Liver (tissue), 9 donors: ENCODE data around the gene SCN8A. TPM values are rescaled to one million over a fixed set of nuclear protein-coding genes. Genes with fewer than 3 reads are reported as not detected.

Experiments
- DNase-seq: peaks from one replicate; pipeline ENCODE4 v3.0.0-alpha.2; 2017; ENCODE audit warnings: low spot score
- H3K27ac ChIP-seq, 2 donors: one replicate each; pipeline ENCODE4 v1.7.0; 2013; ENCODE audit warnings: inconsistent platforms in 2 of 2, low read length in 2 of 2, control low read depth in 1 of 2, low read depth in 1 of 2, mild to moderate bottlenecking in 1 of 2
- H3K27me3 ChIP-seq, 4 donors: one replicate each; pipeline versions ENCODE4 v1.6.1 to v1.7.0; 2013; ENCODE audit warnings: low read length in 3 of 4, inconsistent platforms in 1 of 4, mild to moderate bottlenecking in 1 of 4, moderate library complexity in 1 of 4; ENCODE audit not compliant: control insufficient read depth in 4 of 4, insufficient read depth in 4 of 4
- H3K36me3 ChIP-seq, 4 donors: one replicate each; pipeline versions ENCODE4 v1.6.1 to v1.7.0; 2013; ENCODE audit warnings: low read length in 3 of 4, mild to moderate bottlenecking in 3 of 4, low read depth in 1 of 4, moderate library complexity in 1 of 4; ENCODE audit not compliant: control insufficient read depth in 4 of 4, insufficient read depth in 3 of 4
- H3K4me1 ChIP-seq, 4 donors: one replicate each; pipeline versions ENCODE4 v1.6.1 to v1.7.0; 2013; ENCODE audit warnings: low read length in 3 of 4, mild to moderate bottlenecking in 3 of 4, moderate library complexity in 1 of 4; ENCODE audit not compliant: control insufficient read depth in 4 of 4, insufficient read depth in 4 of 4
- H3K4me3 ChIP-seq, 3 donors: one replicate each; pipeline versions ENCODE4 v1.6.1 to v1.7.0; 2013; ENCODE audit warnings: low read length in 3 of 3, control low read depth in 1 of 3, low read depth in 1 of 3, mild to moderate bottlenecking in 1 of 3
- H3K9ac ChIP-seq, 2 donors: one replicate each; pipeline ENCODE4 v1.7.0; 2013; ENCODE audit warnings: low read length in 2 of 2, mild to moderate bottlenecking in 2 of 2, moderate library complexity in 2 of 2, control low read depth in 1 of 2, low read depth in 1 of 2
- H3K9me3 ChIP-seq, 4 donors: one replicate each; pipeline versions ENCODE4 v1.6.1 to v1.7.0; 2013; ENCODE audit warnings: low read length in 3 of 4; ENCODE audit not compliant: control insufficient read depth in 4 of 4
- EGR1 ChIP-seq, 2 donors: IDR thresholded peaks; 2 replicates each; pipeline ENCODE4 v1.6.1; 2016 to 2018; ENCODE audit warnings: antibody characterized with exemption in 2 of 2, low read depth in 2 of 2
- HNF4A ChIP-seq, 2 donors: conservative IDR thresholded peaks; 2 replicates each; pipeline ENCODE4 v1.6.1; 2016; ENCODE audit warnings: antibody characterized with exemption in 2 of 2, mild to moderate bottlenecking in 2 of 2
- JUND ChIP-seq, 2 donors: IDR thresholded peaks; 2 replicates each; pipeline ENCODE4 v1.6.1; 2016; ENCODE audit warnings: antibody characterized with exemption in 2 of 2
- NR2F2 ChIP-seq: IDR thresholded peaks from 2 replicates; pipeline ENCODE4 v1.6.1; 2016; ENCODE audit warnings: antibody characterized with exemption
- RAD21 ChIP-seq, 2 donors: IDR thresholded peaks; 2 replicates each; pipeline ENCODE4 v1.6.1; 2016; ENCODE audit warnings: antibody characterized with exemption in 2 of 2, mild to moderate bottlenecking in 2 of 2
- RXRA ChIP-seq, 2 donors: IDR thresholded peaks; 2 replicates each; pipeline ENCODE4 v1.6.1; 2017 to 2018; ENCODE audit warnings: antibody characterized with exemption in 2 of 2, mild to moderate bottlenecking in 1 of 2
- TAF1 ChIP-seq: conservative IDR thresholded peaks from 2 replicates; pipeline ENCODE4 v1.6.1; 2016; ENCODE audit warnings: antibody characterized with exemption, mild to moderate bottlenecking
- YY1 ChIP-seq: IDR thresholded peaks from 2 replicates; pipeline ENCODE4 v1.6.1; 2016; ENCODE audit warnings: antibody characterized with exemption, mild to moderate bottlenecking
- WGBS: extraction: QIAGEN DNeasy Blood & Tissue Kit; methylation state at CpG from one replicate; pipeline ENCODE4 v1.1.7; 2013; 5-methylcytosine and 5-hydroxymethylcytosine counted together
- polyA plus RNA-seq, 2 donors: library from polyadenylated mRNA; stranded (reverse) in 1 of 2; unstranded in 1 of 2; fragments of 200-250 nt in 1 of 2; fragments of >200 nt in 1 of 2; fragmentation: Nextera tagmentation in 1 of 2; extraction: Ambion mirVana in 1 of 2; gene quantifications; one replicate each; pipeline versions ENCODE4 v1.2.1 to v1.2.3, GENCODE V29; 2013 to 2015
- total RNA-seq, 2 donors: library from RNA; depleted of rRNA; stranded (reverse); fragments of >200 nt; gene quantifications; one replicate each; pipeline ENCODE4 v1.2.3, GENCODE V29; 2014
- TF ChIP-seq, protein P1 (sequence below): IDR thresholded peaks from 2 replicates; pipeline ENCODE4 v1.6.1; 2016; ENCODE audit warnings: antibody characterized with exemption, mild to moderate bottlenecking
- TF ChIP-seq, protein P2 (sequence below): fragments of 150-350 bp; IDR thresholded peaks from 2 replicates; pipeline ENCODE4 v1.5.1; 2017; ENCODE audit warnings: improper control_type of control experiment, low read depth, low read length; ENCODE audit not compliant: missing input control
- TF ChIP-seq, protein P3 (sequence below): IDR thresholded peaks from 2 replicates; pipeline ENCODE4 v1.6.1; 2016; ENCODE audit warnings: antibody characterized with exemption
- donor health status: healthy.
- donor health status: healthy.
- donor health status: healthy.
- donor health status: healthy.
- donor health status: healthy.

SCN8A gene
- total and polyA plus RNA-seq, 4 donors, result 0.84 to 12.7 (median 3.8) TPM

DNA sequence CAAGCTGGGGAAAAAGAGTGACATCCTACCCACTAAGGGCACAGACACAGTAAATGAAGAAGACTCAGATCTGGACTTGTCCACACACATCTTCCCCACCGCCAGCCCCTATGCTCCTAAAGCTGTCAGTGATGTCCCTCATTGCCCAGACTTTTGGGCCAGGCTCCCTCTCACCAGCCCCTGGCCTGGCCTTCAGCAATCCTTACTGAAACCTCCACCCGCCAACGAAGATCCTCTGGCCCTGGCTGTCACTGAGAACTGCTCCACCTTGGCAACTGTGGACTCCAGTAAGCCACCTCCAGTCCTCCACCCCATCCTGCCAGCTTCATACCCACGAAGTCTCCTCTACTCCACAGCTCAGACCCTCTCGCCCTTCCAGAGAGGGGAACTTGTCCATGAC, 234.2 kb downstream of the SCN8A start (continued):
- TF ChIP-seq, protein P1, sequence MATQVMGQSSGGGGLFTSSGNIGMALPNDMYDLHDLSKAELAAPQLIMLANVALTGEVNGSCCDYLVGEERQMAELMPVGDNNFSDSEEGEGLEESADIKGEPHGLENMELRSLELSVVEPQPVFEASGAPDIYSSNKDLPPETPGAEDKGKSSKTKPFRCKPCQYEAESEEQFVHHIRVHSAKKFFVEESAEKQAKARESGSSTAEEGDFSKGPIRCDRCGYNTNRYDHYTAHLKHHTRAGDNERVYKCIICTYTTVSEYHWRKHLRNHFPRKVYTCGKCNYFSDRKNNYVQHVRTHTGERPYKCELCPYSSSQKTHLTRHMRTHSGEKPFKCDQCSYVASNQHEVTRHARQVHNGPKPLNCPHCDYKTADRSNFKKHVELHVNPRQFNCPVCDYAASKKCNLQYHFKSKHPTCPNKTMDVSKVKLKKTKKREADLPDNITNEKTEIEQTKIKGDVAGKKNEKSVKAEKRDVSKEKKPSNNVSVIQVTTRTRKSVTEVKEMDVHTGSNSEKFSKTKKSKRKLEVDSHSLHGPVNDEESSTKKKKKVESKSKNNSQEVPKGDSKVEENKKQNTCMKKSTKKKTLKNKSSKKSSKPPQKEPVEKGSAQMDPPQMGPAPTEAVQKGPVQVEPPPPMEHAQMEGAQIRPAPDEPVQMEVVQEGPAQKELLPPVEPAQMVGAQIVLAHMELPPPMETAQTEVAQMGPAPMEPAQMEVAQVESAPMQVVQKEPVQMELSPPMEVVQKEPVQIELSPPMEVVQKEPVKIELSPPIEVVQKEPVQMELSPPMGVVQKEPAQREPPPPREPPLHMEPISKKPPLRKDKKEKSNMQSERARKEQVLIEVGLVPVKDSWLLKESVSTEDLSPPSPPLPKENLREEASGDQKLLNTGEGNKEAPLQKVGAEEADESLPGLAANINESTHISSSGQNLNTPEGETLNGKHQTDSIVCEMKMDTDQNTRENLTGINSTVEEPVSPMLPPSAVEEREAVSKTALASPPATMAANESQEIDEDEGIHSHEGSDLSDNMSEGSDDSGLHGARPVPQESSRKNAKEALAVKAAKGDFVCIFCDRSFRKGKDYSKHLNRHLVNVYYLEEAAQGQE, result no peak
- TF ChIP-seq TAF1 (no peak), YY1 (no peak)
- TF ChIP-seq, protein P2, sequence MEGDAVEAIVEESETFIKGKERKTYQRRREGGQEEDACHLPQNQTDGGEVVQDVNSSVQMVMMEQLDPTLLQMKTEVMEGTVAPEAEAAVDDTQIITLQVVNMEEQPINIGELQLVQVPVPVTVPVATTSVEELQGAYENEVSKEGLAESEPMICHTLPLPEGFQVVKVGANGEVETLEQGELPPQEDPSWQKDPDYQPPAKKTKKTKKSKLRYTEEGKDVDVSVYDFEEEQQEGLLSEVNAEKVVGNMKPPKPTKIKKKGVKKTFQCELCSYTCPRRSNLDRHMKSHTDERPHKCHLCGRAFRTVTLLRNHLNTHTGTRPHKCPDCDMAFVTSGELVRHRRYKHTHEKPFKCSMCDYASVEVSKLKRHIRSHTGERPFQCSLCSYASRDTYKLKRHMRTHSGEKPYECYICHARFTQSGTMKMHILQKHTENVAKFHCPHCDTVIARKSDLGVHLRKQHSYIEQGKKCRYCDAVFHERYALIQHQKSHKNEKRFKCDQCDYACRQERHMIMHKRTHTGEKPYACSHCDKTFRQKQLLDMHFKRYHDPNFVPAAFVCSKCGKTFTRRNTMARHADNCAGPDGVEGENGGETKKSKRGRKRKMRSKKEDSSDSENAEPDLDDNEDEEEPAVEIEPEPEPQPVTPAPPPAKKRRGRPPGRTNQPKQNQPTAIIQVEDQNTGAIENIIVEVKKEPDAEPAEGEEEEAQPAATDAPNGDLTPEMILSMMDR, result no peak

DNA sequence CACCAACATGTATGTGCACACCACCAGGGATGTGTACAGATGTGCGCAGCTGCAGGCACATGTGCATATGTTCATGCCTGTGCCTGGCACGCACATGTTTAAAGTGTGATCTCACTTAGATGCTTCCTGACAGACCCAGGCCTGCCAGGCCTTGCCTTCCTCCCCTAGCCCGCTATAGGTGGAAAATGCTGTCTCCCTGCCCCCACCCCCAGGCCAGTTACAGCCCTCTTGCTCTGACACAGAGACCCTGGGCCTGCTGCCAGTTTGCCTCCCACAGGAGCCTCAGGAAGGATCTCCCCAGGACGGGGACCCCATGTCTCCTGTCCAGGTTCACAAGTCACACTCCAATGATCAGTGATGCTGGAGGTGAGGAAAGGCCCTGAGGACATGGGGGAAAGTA, 235.8 kb downstream of the SCN8A start:
- no peaks in the 10 kb centered on the region for H3K36me3 ChIP-seq
- peaks cover 0 to 7% (median 3%) of the 10 kb centered on the region in 4 donors for H3K4me1 ChIP-seq
- no peaks in the 10 kb centered on the region for H3K27me3 ChIP-seq
- 71% methylated on average over 4 of the region's 4 CpGs for WGBS
- H3K27ac ChIP-seq, result no peak overlapping the region
- DNase-seq, result no peak
- H3K9me3 ChIP-seq, result no peaks in the 10 kb centered on the region
- H3K4me3 ChIP-seq, result no peak overlapping the region
- TF ChIP-seq, protein P1, result no peak
- no peak for TF ChIP-seq HNF4A (conservative IDR thresholded peaks at IDR 0.05)
- no peak for TF ChIP-seq RAD21 (IDR thresholded peaks at IDR 0.05)
- TF ChIP-seq NR2F2, result no peak
- TF ChIP-seq, protein P3, sequence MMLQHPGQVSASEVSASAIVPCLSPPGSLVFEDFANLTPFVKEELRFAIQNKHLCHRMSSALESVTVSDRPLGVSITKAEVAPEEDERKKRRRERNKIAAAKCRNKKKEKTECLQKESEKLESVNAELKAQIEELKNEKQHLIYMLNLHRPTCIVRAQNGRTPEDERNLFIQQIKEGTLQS, result no peak
- no peak overlapping the region for H3K9ac ChIP-seq

DNA sequence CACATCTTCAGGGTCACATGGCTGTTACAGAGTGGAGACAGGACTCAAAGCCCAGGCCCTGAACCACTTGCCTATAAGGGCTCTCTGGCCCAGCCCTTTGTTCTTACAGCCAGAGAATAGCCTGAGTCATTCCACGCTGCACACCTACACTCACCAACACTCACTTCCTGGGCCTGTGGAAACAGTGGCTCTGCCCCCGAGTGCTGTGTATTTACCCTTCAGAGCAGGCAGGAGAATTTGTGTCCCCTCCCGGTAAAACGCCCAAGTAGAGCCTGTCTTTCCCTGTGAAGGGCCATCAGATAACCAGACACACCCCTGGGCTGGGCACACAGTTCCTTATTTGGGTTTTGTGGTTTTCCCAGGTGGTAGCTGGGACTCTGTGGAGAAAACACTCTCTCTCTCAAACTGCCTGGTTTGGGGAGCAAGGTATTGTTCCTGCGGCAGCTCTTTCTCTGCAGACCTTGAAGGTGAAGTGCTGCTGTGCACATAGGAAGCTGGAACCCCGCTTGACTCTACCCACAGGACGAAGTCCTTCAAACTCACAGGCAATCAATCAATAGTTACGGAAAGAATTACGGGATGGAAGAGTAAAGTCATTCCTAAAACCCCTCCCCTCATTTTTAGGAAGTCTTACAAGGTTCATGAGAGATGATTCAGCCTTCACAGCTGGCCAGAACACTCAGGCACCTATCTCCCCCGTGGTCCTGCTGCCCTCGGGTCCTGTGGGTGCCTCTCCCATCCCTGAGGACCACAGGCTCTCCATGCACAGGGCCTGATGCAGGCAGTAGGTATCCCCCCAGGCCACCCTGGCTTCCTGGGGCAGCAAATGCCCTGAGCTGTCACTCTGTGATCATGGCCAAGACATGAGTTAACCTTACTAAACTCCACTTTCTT, 237.1 kb downstream of the SCN8A start:
- no peak for DNase-seq
- Histone ChIP-seq H3K27ac (no peak overlapping the region), H3K9me3 (no peaks in the 10 kb centered on the region), H3K27me3 (no peaks in the 10 kb centered on the region), H3K4me3 (no peak overlapping the region), H3K36me3 (no peaks in the 10 kb centered on the region), H3K9ac (no peak overlapping the region), H3K4me1 (peaks cover 0 to 12% (median 5%) of the 10 kb centered on the region in 4 donors)
- WGBS, result 49% methylated on average over 11 of the region's 11 CpGs
- TF ChIP-seq YY1 (no peak), JUND (IDR thresholded peaks at IDR 0.05) (peak in 1 of 2 donors; percentile 68), RXRA (IDR thresholded peaks at IDR 0.05) (no peak), EGR1 (IDR thresholded peaks at IDR 0.05; ENCODE audit: low read depth in 2 of 2) (peak in 1 of 2 donors; percentile 44), HNF4A (conservative IDR thresholded peaks at IDR 0.05) (peak; percentile 47 to 49)
